Adrenal gland (tissue), 5 donors: ENCODE data around the gene TIMELESS.

Experiments
- CTCF ChIP-seq, 6 experiments: fragments of 450-650 bp in 4 of 6; fragments of 200-600 bp in 2 of 6; sonication (generic) in 1 of 6; IDR thresholded peaks; 1 replicate in 5 of 6; 2 replicates in 1 of 6; pipeline versions ENCODE4 v1.5.1 to v1.8.0; 2016 to 2021; ENCODE audit warnings: antibody characterized with exemption in 6 of 6, mild to moderate bottlenecking in 2 of 6, moderate library complexity in 1 of 6
- POLR2A ChIP-seq, 2 donors: fragments of 450-650 bp; IDR thresholded peaks; one replicate each; pipeline ENCODE4 v1.6.1; 2017; ENCODE audit warnings: antibody characterized with exemption in 2 of 2, mild to moderate bottlenecking in 2 of 2, moderate library complexity in 1 of 2
- donor health status: DM: no; HTN: no; CAD: no.

GRCh38 chr12:56377989-56378316, 71.3 kb downstream of the TIMELESS start:
- no peak for TF ChIP-seq POLR2A (IDR thresholded peaks at IDR 0.05)
- TF ChIP-seq CTCF (IDR thresholded peaks at IDR 0.05) = no peak
